Measurements from ENCODE around the gene DLG2.
"Not testable (repeated sequence)": the region's sequence is repeated elsewhere in the genome, so short reads cannot be mapped to it uniquely, and the experiment has no call there.

Gene DLG2

GRCh38 chr11:84855508-84856245, 771.5 kb downstream of the DLG2 start:
- no peaks in the 10 kb centered on the region for H3K27me3 ChIP-seq (ENCODE audit: insufficient read depth, low read depth, severe bottlenecking)
- H3K9me3 ChIP-seq (ENCODE audit: severe bottlenecking) = no peaks in the 10 kb centered on the region
- TF ChIP-seq CTCF (IDR thresholded peaks at IDR 0.05; ENCODE audit: low read depth, low read length) = no peak
- no peak overlapping the region for H3K27ac ChIP-seq
- DNase-seq = no peak
- no peaks in the 10 kb centered on the region for H3K36me3 ChIP-seq
- H3K4me3 ChIP-seq (ENCODE audit: low read depth, low read length) = no peak overlapping the region

GRCh38 chr11:84854498-84854880, 772.7 kb downstream of the DLG2 start:
- no peak overlapping the region for H3K27ac ChIP-seq

GRCh38 chr11:84853841-84854497, 773.2 kb downstream of the DLG2 start:
- TF ChIP-seq CTCF (IDR thresholded peaks at IDR 0.05; ENCODE audit: low read depth, low read length) = no peak
- H3K27me3 ChIP-seq (ENCODE audit: insufficient read depth, low read depth, severe bottlenecking) = no peaks in the 10 kb centered on the region
- DNase-seq = peak; percentile 31
- no peaks in the 10 kb centered on the region for H3K36me3 ChIP-seq
- H3K27ac ChIP-seq = no peak overlapping the region
- no peak overlapping the region for H3K4me3 ChIP-seq (ENCODE audit: low read depth, low read length)
- no peaks in the 10 kb centered on the region for H3K9me3 ChIP-seq (ENCODE audit: severe bottlenecking)

More at GRCh38 chr11:84854498-84854880, 772.7 kb downstream of the DLG2 start:
- TF ChIP-seq CTCF (IDR thresholded peaks at IDR 0.05; ENCODE audit: low read depth, low read length) = no peak
- no peak overlapping the region for H3K4me3 ChIP-seq (ENCODE audit: low read depth, low read length)
- no peaks in the 10 kb centered on the region for H3K36me3 ChIP-seq
- H3K27me3 ChIP-seq (ENCODE audit: insufficient read depth, low read depth, severe bottlenecking) = no peaks in the 10 kb centered on the region
- DNase-seq = no peak
- H3K9me3 ChIP-seq (ENCODE audit: severe bottlenecking) = no peaks in the 10 kb centered on the region

- no peak for TF ChIP-seq CTCF (IDR thresholded peaks at IDR 0.05; ENCODE audit: low read depth, low read length)
- Histone ChIP-seq H3K4me3 (ENCODE audit: low read depth, low read length) (no peak overlapping the region), H3K27me3 (ENCODE audit: insufficient read depth, low read depth, severe bottlenecking) (no peaks in the 10 kb centered on the region), H3K27ac (no peak overlapping the region), H3K9me3 (ENCODE audit: severe bottlenecking) (no peaks in the 10 kb centered on the region), H3K36me3 (no peaks in the 10 kb centered on the region)
- no peak for DNase-seq
Measured at GRCh38 chr11:84847842-84848241, 779.3 kb downstream of the DLG2 start.

- not testable (repeated sequence) for H3K27ac ChIP-seq; H3K27me3 ChIP-seq (ENCODE audit: insufficient read depth, low read depth, severe bottlenecking); H3K36me3 ChIP-seq; DNase-seq; H3K4me3 ChIP-seq (ENCODE audit: low read depth, low read length); H3K9me3 ChIP-seq (ENCODE audit: severe bottlenecking)
Measured at GRCh38 chr11:84840201-84840600, 786.9 kb downstream of the DLG2 start.

GRCh38 chr11:84837402-84838069, 789.6 kb downstream of the DLG2 start:
- no peak overlapping the region for H3K4me3 ChIP-seq (ENCODE audit: low read depth, low read length)
- H3K36me3 ChIP-seq = no peaks in the 10 kb centered on the region
- no peak for DNase-seq
- no peaks in the 10 kb centered on the region for H3K27me3 ChIP-seq (ENCODE audit: insufficient read depth, low read depth, severe bottlenecking)
- no peaks in the 10 kb centered on the region for H3K9me3 ChIP-seq (ENCODE audit: severe bottlenecking)
- no peak for TF ChIP-seq CTCF (IDR thresholded peaks at IDR 0.05; ENCODE audit: low read depth, low read length)
- H3K27ac ChIP-seq = no peak overlapping the region

Data from WERI-Rb-1 (cell line).